Loucy (cell line): Measurements from ENCODE around the gene TTC23.
"Not testable (repeated sequence)": the region's sequence is repeated elsewhere in the genome, so short reads cannot be mapped to it uniquely, and the experiment has no call there.

ENCODE experiments used
- H2AFZ ChIP-seq: fragments of 200-600 bp; sonication (generic); 2 replicates; pipeline ENCODE4 v1.6.0; 2016; ENCODE audit warnings: antibody characterized with exemption, mild to moderate bottlenecking, low read length, moderate library complexity
- H3F3A ChIP-seq: fragments of 200-600 bp; 2 replicates; pipeline ENCODE4 v1.6.0; 2016; ENCODE audit warnings: antibody characterized with exemption, low read depth, mild to moderate bottlenecking
- H3K27me3 ChIP-seq: fragments of 200-600 bp; sonication (generic); 2 replicates; pipeline ENCODE4 v1.6.1; 2014; ENCODE audit warnings: low read length, mild to moderate bottlenecking; ENCODE audit not compliant: insufficient read depth, poor library complexity, severe bottlenecking
- H3K36me3 ChIP-seq: fragments of 200-600 bp; sonication (generic); 2 replicates; pipeline ENCODE4 v1.6.1; 2016; ENCODE audit warnings: low read length; ENCODE audit not compliant: insufficient read depth
- H3K4me1 ChIP-seq: fragments of 200-600 bp; sonication (generic); 2 replicates; pipeline ENCODE4 v1.5.1; 2014; ENCODE audit warnings: low read length, mild to moderate bottlenecking; ENCODE audit not compliant: insufficient read depth, poor library complexity, severe bottlenecking
- H3K4me2 ChIP-seq: fragments of 200-600 bp; sonication (generic); 2 replicates; pipeline ENCODE4 v1.6.0; 2014; ENCODE audit warnings: antibody characterized with exemption, low read length, low read depth, mild to moderate bottlenecking; ENCODE audit not compliant: poor library complexity, severe bottlenecking
- H3K4me3 ChIP-seq: fragments of 200-600 bp; sonication (generic); 2 replicates; pipeline ENCODE4 v1.5.1; 2014; ENCODE audit warnings: low read length, mild to moderate bottlenecking, mixed read lengths; ENCODE audit not compliant: poor library complexity, severe bottlenecking
- H3K79me2 ChIP-seq: fragments of 200-600 bp; sonication (generic); 2 replicates; pipeline ENCODE4 v1.6.1; 2014; ENCODE audit warnings: low read length; ENCODE audit not compliant: insufficient read depth
- H3K9ac ChIP-seq: fragments of 200-600 bp; sonication (generic); 2 replicates; pipeline ENCODE4 v1.6.0; 2014; ENCODE audit warnings: mild to moderate bottlenecking, low read depth, low read length, moderate library complexity; ENCODE audit not compliant: poor library complexity, severe bottlenecking
- H3K9me2 ChIP-seq: fragments of 200-600 bp; sonication (generic); replicated peaks from 2 replicates; pipeline ENCODE4 v1.6.1; 2016; ENCODE audit warnings: low read depth, low read length, mixed read lengths
- H3K9me3 ChIP-seq: fragments of 200-600 bp; sonication (generic); 2 replicates; pipeline ENCODE4 v1.6.1; 2014; ENCODE audit warnings: mild to moderate bottlenecking, antibody characterized with exemption, low read length, low read depth; ENCODE audit not compliant: insufficient read depth
- H4K20me1 ChIP-seq: fragments of 200-600 bp; sonication (generic); 2 replicates; pipeline ENCODE4 v1.6.0; 2014; ENCODE audit warnings: antibody characterized with exemption, low read length, mild to moderate bottlenecking; ENCODE audit not compliant: insufficient read depth, poor library complexity, severe bottlenecking
- EZH2phosphoT487 ChIP-seq: fragments of 200-600 bp; IDR thresholded peaks from 2 replicates; pipeline ENCODE4 v1.6.1; 2018; ENCODE audit warnings: antibody characterized with exemption, mild to moderate bottlenecking, moderate library complexity, borderline replicate concordance
- TF ChIP-seq, protein P1 (sequence below): fragments of 200-600 bp; sonication (generic); conservative IDR thresholded peaks from 2 replicates; pipeline ENCODE4 v1.5.1; 2014; ENCODE audit warnings: mild to moderate bottlenecking, antibody characterized with exemption, low read length

Gene TTC23

DNA sequence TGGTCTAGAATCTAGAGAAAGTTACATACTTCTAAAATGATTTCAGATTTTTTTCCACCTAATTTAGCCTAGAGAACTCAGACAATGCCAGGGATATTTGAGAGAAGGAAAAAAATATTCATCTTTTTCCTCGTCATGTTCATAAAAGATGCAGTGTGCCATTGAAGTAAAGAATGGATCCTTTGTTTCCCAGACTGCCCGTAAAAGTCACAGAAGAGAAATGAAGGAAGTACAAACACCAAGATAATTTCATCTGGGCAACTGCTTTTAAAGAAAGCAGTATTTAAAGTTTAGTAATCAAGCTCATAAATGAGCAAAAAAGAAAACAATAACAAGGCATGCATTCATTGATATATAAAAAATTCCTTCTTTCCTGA is 47.2 kb downstream of the TTC23 start:
- Histone ChIP-seq H3K9me2 (no peaks in the 10 kb centered on the region), H3K9me3 (no peaks in the 10 kb centered on the region), H3K27me3 (no peaks in the 10 kb centered on the region), H3K4me1 (no peaks in the 10 kb centered on the region), H3K9ac (no peak overlapping the region), H3F3A (no peaks in the 10 kb centered on the region), H4K20me1 (no peaks in the 10 kb centered on the region), H3K4me3 (no peak overlapping the region), H3K36me3 (no peaks in the 10 kb centered on the region), H3K79me2 (no peaks in the 10 kb centered on the region), H2AFZ (no peak overlapping the region), H3K4me2 (no peak overlapping the region)
- TF ChIP-seq, protein P1, sequence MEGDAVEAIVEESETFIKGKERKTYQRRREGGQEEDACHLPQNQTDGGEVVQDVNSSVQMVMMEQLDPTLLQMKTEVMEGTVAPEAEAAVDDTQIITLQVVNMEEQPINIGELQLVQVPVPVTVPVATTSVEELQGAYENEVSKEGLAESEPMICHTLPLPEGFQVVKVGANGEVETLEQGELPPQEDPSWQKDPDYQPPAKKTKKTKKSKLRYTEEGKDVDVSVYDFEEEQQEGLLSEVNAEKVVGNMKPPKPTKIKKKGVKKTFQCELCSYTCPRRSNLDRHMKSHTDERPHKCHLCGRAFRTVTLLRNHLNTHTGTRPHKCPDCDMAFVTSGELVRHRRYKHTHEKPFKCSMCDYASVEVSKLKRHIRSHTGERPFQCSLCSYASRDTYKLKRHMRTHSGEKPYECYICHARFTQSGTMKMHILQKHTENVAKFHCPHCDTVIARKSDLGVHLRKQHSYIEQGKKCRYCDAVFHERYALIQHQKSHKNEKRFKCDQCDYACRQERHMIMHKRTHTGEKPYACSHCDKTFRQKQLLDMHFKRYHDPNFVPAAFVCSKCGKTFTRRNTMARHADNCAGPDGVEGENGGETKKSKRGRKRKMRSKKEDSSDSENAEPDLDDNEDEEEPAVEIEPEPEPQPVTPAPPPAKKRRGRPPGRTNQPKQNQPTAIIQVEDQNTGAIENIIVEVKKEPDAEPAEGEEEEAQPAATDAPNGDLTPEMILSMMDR, result no peak
- no peak for TF ChIP-seq EZH2phosphoT487

GRCh38 chr15:99201408-99202175 is 47.8 kb downstream of the TTC23 start:
- H3K79me2 ChIP-seq, result no peaks in the 10 kb centered on the region
- TF ChIP-seq, protein P1, result no peak
- no peak for TF ChIP-seq EZH2phosphoT487

DNA sequence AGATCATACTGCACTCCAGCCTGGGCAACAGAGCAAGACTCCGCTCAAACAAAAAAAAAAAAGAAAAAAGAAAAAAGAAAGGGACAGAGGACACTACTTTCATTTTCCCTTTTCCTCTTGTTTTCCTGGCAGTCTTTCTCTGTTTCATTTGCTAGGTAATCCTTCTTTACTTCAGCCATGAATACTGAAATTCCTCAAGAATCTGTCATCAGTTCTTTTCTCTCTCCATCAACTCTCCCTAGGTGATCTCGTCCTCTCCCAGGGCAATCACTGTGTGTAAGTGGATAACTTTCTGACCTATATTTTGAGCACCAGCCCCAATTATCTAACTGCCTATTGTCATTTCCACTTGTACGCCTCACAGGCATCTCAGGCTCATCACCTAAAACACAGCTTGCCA is 51.5 kb downstream of the TTC23 start:
- no peak overlapping the region for H3K4me2 ChIP-seq
- H3K27me3 ChIP-seq, result no peaks in the 10 kb centered on the region
- H3F3A ChIP-seq, result no peaks in the 10 kb centered on the region
- H3K36me3 ChIP-seq, result no peaks in the 10 kb centered on the region
- no peaks in the 10 kb centered on the region for H3K9me2 ChIP-seq
- no peaks in the 10 kb centered on the region for H3K4me1 ChIP-seq
- no peak overlapping the region for H2AFZ ChIP-seq
- H3K4me3 ChIP-seq, result no peak overlapping the region
- H3K9me3 ChIP-seq, result no peaks in the 10 kb centered on the region
- TF ChIP-seq EZH2phosphoT487, result no peak
- TF ChIP-seq, protein P1, result no peak
- no peaks in the 10 kb centered on the region for H3K79me2 ChIP-seq
- no peak overlapping the region for H3K9ac ChIP-seq
- no peaks in the 10 kb centered on the region for H4K20me1 ChIP-seq

More at GRCh38 chr15:99201408-99202175, 47.8 kb downstream of the TTC23 start:
- H3K9me2 ChIP-seq, result no peaks in the 10 kb centered on the region
- H4K20me1 ChIP-seq, result no peaks in the 10 kb centered on the region
- no peak overlapping the region for H3K9ac ChIP-seq
- H3K4me2 ChIP-seq, result no peak overlapping the region
- H3K4me3 ChIP-seq, result no peak overlapping the region
- H2AFZ ChIP-seq, result no peak overlapping the region
- H3K9me3 ChIP-seq, result no peaks in the 10 kb centered on the region
- no peaks in the 10 kb centered on the region for H3K36me3 ChIP-seq
- H3K27me3 ChIP-seq, result no peaks in the 10 kb centered on the region
- H3F3A ChIP-seq, result no peaks in the 10 kb centered on the region
- H3K4me1 ChIP-seq, result no peaks in the 10 kb centered on the region

GRCh38 chr15:99192181-99192580 is 57.2 kb downstream of the TTC23 start:
- not testable (repeated sequence) for H3K27me3 ChIP-seq, H3K4me3 ChIP-seq, H3K36me3 ChIP-seq, H3K4me1 ChIP-seq, H2AFZ ChIP-seq, H3K4me2 ChIP-seq, H3K9me2 ChIP-seq, H3K9me3 ChIP-seq, H4K20me1 ChIP-seq, H3F3A ChIP-seq, H3K9ac ChIP-seq, H3K79me2 ChIP-seq
